A673 (cell line): Measurements from ENCODE around the gene VAV3. TPM values are rescaled to one million over a fixed set of nuclear protein-coding genes. Genes with fewer than 3 reads are reported as not detected.

Experiments used
- BruUV-seq: library from RNA; stranded (reverse); fragments of 400-500 nt; replicated peaks from 2 replicates; lab custom pipeline; 2021; lab: Mats Ljungman, UMichigan
- CTCF ChIA-PET: fragments of 300-600 bp; sonication (Branson Sonifier 250); formaldehyde crosslinking; loops from one replicate; lab custom pipeline; 2022; ENCODE audit warnings: antibody characterized with exemption; lab: Charles Lee
- POLR2A ChIA-PET: fragments of 300-600 bp; sonication (Branson Sonifier 250); formaldehyde crosslinking; loops from one replicate; lab custom pipeline; 2022; ENCODE audit warnings: antibody characterized with exemption; ENCODE audit not compliant: low non-redundant PET; lab: Charles Lee
- DNase-seq: peaks from one replicate; pipeline ENCODE4 v3.0.0-alpha.2; 2015; ENCODE audit warnings: low spot score
- H3K27ac ChIP-seq: fragments of 200-600 bp; sonication (generic); 2 replicates; pipeline ENCODE4 v1.5.1; 2016; ENCODE audit warnings: mixed run types, low read depth, mild to moderate bottlenecking, mixed read lengths, antibody characterized with exemption, low read length; ENCODE audit not compliant: poor library complexity, severe bottlenecking
- H3K27me3 ChIP-seq: fragments of 200-600 bp; sonication (generic); replicated peaks from 2 replicates; pipeline ENCODE4 v1.6.1; 2017; ENCODE audit warnings: mixed run types, low read depth, mild to moderate bottlenecking, mixed read lengths, antibody characterized with exemption, low read length; ENCODE audit not compliant: insufficient read depth, poor library complexity
- H3K36me3 ChIP-seq: fragments of 200-600 bp; sonication (generic); 2 replicates; pipeline ENCODE4 v1.6.1; 2016; ENCODE audit warnings: mixed run types, mild to moderate bottlenecking, mixed read lengths, antibody characterized with exemption, low read length; ENCODE audit not compliant: insufficient read depth, poor library complexity, severe bottlenecking
- H3K4me1 ChIP-seq: fragments of 200-600 bp; sonication (generic); 2 replicates; pipeline ENCODE4 v1.6.1; 2017; ENCODE audit warnings: mixed run types, mild to moderate bottlenecking, mixed read lengths, antibody characterized with exemption, low read length; ENCODE audit not compliant: insufficient read depth, poor library complexity, severe bottlenecking
- H3K4me3 ChIP-seq: fragments of 200-600 bp; sonication (generic); 2 replicates; pipeline ENCODE4 v1.5.1; 2016; ENCODE audit warnings: low read depth, mixed run types, mild to moderate bottlenecking, mixed read lengths, low read length; ENCODE audit not compliant: poor library complexity, severe bottlenecking
- H3K9me3 ChIP-seq: fragments of 200-600 bp; sonication (generic); 2 replicates; pipeline ENCODE4 v1.6.1; 2016; ENCODE audit warnings: mixed run types, low read depth, mild to moderate bottlenecking, mixed read lengths, antibody characterized with exemption, low read length; ENCODE audit not compliant: poor library complexity, severe bottlenecking
- CTCF ChIP-seq: fragments of 300-800, 200-600 bp; sonication (generic); conservative IDR thresholded peaks from 2 replicates; pipeline ENCODE4 v1.5.1; 2017; ENCODE audit warnings: low read depth, mild to moderate bottlenecking, antibody characterized with exemption, low read length, moderate library complexity, mixed read lengths
- EZH2 ChIP-seq: fragments of 200-600 bp; sonication (generic); IDR thresholded peaks from 2 replicates; pipeline ENCODE4 v1.6.1; 2017; ENCODE audit warnings: borderline replicate concordance, low read depth, mild to moderate bottlenecking, mixed read lengths, antibody characterized with exemption, low read length; ENCODE audit not compliant: poor library complexity, severe bottlenecking
- intact Hi-C: fragments of 100-400 bp; cut with micrococcal nuclease; formaldehyde crosslinking; loops from one replicate; pipeline ENCODE4 v1.10.0; 2022; ENCODE audit not compliant: unreplicated experiment
- total RNA-seq: library from RNA; stranded (reverse); gene quantifications from 2 replicates; pipeline ENCODE4 v1.2.3, GENCODE V29; 2021

The VAV3 gene
- total RNA-seq, 1 experiment from 2014 or later, result 0.30 TPM

GRCh38 chr1:107943694-107944093 is 21.3 kb downstream of the VAV3 start:
- DNase-seq, result no peak
- ChIA-PET CTCF (no interaction called here), POLR2A (no interaction called here)
- TF ChIP-seq EZH2, result no peak
- no peak for TF ChIP-seq CTCF
- no peaks in the 10 kb centered on the region for H3K9me3 ChIP-seq
- H3K4me1 ChIP-seq, result no peaks in the 10 kb centered on the region
- H3K36me3 ChIP-seq, result no peaks in the 10 kb centered on the region
- intact Hi-C loops, result no loop called here
- no peak overlapping the region for H3K4me3 ChIP-seq
- no peaks in the 10 kb centered on the region for H3K27me3 ChIP-seq
- no peak overlapping the region for H3K27ac ChIP-seq
- no TSS peak for BruUV-seq

- no TSS peak for BruUV-seq
- intact Hi-C loops, result no loop called here
- Histone ChIP-seq H3K4me1 (no peaks in the 10 kb centered on the region), H3K27ac (no peak overlapping the region), H3K36me3 (no peaks in the 10 kb centered on the region), H3K27me3 (no peaks in the 10 kb centered on the region), H3K9me3 (no peaks in the 10 kb centered on the region), H3K4me3 (no peak overlapping the region)
- TF ChIP-seq CTCF, result no peak
- TF ChIP-seq EZH2, result no peak
- CTCF ChIA-PET, result no interaction called here
- no peak for DNase-seq
- POLR2A ChIA-PET, result no interaction called here
Measured at GRCh38 chr1:107942814-107943213, 22.2 kb downstream of the VAV3 start.

GRCh38 chr1:107941531-107941930 is 23.4 kb downstream of the VAV3 start:
- no peak for DNase-seq
- Histone ChIP-seq H3K27me3 (no peaks in the 10 kb centered on the region), H3K9me3 (no peaks in the 10 kb centered on the region), H3K27ac (no peak overlapping the region), H3K4me3 (no peak overlapping the region), H3K4me1 (peaks cover 7% of the 10 kb centered on the region), H3K36me3 (no peaks in the 10 kb centered on the region)
- CTCF ChIA-PET, result no interaction called here
- POLR2A ChIA-PET, result no interaction called here
- BruUV-seq, result no TSS peak
- TF ChIP-seq CTCF (no peak), EZH2 (no peak)
- intact Hi-C loops, result no loop called here
